Neural crest cell (in vitro differentiated cells): ENCODE results near the gene PER1. TPM values are rescaled to one million over a fixed set of nuclear protein-coding genes. Genes with fewer than 3 reads are reported as not detected.

Experiments used
- DNase-seq: peaks from one replicate; pipeline ENCODE4 v3.0.0; 2021; ENCODE audit warnings: low read depth, mixed read lengths, low spot score
- H3K27ac Mint-ChIP-seq: one replicate; pipeline ENCODE4 v1.8.0; 2021; ENCODE audit warnings: mild to moderate bottlenecking, mixed read lengths; ENCODE audit not compliant: unreplicated experiment
- H3K27me3 Mint-ChIP-seq: 2 replicates; pipeline ENCODE4 v1.8.0; 2021; ENCODE audit warnings: low read depth, mild to moderate bottlenecking, mixed read lengths
- H3K36me3 Mint-ChIP-seq: 2 replicates; pipeline ENCODE4 v1.8.0; 2021; ENCODE audit warnings: low read depth, mild to moderate bottlenecking, mixed read lengths
- H3K4me1 Mint-ChIP-seq: 2 replicates; pipeline ENCODE4 v1.8.0; 2021; ENCODE audit warnings: mixed read lengths
- H3K4me3 Mint-ChIP-seq: one replicate; pipeline ENCODE4 v1.8.0; 2021; ENCODE audit warnings: mild to moderate bottlenecking, mixed read lengths
- H3K9me3 Mint-ChIP-seq: 2 replicates; pipeline ENCODE4 v1.8.0; 2021; ENCODE audit warnings: mixed read lengths
- total RNA-seq: library from RNA; stranded (reverse); gene quantifications from 2 replicates; pipeline ENCODE4 v1.2.1, GENCODE V29; 2021
- TF ChIP-seq, protein P1 (sequence below): fragments of 200-600 bp; sonication (generic); conservative IDR thresholded peaks from 2 replicates; pipeline ENCODE4 v1.5.0; 2021; ENCODE audit warnings: antibody characterized with exemption, mild to moderate bottlenecking

PER1 gene
- total RNA-seq, 1 donor from 2014 or later, result 38.3 TPM

DNA sequence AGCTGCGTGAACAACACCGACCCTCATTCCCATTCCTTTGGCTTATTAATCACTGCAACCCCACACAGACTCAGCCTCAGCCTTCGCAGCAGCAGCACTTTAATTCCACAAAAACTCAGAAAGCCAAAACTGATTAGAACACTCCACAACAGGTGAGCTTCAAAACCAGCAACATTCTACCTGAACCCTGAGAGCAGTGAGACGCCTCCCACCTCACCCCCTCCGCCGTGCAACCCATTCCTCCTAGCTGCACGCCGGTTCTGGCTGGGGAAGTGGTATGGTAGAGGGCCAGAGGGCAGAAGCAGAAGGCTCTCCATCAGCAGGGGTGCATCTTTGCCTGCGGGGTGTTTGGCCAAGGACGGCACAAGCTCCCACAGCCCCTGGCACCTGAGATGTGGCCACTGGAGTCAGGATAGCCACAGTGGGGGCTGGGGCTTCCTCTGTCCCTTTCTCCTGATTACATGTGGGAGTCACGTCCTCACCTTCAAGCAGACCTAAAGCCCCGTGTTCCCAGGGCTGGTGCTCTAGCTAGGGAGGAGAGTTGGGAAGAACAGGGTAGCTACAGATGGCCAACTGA, 36.1 kb upstream of the PER1 start:
- Mint-ChIP-seq H3K27me3 (peaks cover 7% of the 10 kb centered on the region), H3K36me3 (no peaks in the 10 kb centered on the region), H3K9me3 (no peaks in the 10 kb centered on the region), H3K4me1 (peaks cover 18% of the 10 kb centered on the region), H3K27ac (no peak overlapping the region), H3K4me3 (no peak overlapping the region)
- DNase-seq, result no peak
- TF ChIP-seq, protein P1, sequence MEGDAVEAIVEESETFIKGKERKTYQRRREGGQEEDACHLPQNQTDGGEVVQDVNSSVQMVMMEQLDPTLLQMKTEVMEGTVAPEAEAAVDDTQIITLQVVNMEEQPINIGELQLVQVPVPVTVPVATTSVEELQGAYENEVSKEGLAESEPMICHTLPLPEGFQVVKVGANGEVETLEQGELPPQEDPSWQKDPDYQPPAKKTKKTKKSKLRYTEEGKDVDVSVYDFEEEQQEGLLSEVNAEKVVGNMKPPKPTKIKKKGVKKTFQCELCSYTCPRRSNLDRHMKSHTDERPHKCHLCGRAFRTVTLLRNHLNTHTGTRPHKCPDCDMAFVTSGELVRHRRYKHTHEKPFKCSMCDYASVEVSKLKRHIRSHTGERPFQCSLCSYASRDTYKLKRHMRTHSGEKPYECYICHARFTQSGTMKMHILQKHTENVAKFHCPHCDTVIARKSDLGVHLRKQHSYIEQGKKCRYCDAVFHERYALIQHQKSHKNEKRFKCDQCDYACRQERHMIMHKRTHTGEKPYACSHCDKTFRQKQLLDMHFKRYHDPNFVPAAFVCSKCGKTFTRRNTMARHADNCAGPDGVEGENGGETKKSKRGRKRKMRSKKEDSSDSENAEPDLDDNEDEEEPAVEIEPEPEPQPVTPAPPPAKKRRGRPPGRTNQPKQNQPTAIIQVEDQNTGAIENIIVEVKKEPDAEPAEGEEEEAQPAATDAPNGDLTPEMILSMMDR, result no peak

DNA sequence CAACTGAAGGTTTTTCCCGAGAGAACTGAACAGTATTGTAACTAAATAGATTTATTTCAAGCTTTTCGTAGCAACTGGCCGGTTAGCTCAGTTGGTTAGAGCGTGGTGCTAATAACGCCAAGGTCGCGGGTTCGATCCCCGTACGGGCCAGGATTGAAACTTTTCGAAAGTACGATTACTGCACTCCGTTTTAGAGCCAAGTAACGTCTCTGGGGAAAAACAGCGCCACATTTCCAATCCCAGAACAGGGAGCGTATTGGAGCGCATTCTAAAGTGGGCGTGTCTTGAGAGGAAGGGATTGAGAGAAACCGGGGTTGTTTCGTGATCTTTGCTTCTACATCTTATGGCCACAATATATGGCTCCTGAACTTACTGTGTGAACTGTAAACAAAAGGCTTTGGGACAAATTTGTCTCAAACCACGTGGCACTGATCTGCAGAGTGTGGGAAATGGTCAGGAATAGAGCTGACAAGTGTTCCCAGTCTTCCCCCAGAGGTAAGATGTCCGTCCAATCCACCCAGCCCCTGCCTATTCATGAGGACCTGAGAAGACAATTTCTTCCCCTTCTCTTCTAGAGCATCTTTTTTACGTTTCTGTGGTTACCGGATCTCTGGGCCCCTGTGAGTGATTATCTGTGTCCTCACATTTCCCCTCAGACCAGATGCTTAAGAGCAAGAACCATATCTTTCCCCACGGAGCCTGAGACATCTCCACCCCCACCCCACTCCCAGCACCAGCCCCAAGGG, 35.5 kb upstream of the PER1 start:
- H3K4me3 Mint-ChIP-seq, result no peak overlapping the region
- TF ChIP-seq, protein P1, result no peak
- H3K27me3 Mint-ChIP-seq, result peaks cover 7% of the 10 kb centered on the region
- peak; percentile 93 for DNase-seq
- no peaks in the 10 kb centered on the region for H3K36me3 Mint-ChIP-seq
- no peak overlapping the region for H3K27ac Mint-ChIP-seq
- H3K4me1 Mint-ChIP-seq, result peaks cover 18% of the 10 kb centered on the region
- no peaks in the 10 kb centered on the region for H3K9me3 Mint-ChIP-seq

DNA sequence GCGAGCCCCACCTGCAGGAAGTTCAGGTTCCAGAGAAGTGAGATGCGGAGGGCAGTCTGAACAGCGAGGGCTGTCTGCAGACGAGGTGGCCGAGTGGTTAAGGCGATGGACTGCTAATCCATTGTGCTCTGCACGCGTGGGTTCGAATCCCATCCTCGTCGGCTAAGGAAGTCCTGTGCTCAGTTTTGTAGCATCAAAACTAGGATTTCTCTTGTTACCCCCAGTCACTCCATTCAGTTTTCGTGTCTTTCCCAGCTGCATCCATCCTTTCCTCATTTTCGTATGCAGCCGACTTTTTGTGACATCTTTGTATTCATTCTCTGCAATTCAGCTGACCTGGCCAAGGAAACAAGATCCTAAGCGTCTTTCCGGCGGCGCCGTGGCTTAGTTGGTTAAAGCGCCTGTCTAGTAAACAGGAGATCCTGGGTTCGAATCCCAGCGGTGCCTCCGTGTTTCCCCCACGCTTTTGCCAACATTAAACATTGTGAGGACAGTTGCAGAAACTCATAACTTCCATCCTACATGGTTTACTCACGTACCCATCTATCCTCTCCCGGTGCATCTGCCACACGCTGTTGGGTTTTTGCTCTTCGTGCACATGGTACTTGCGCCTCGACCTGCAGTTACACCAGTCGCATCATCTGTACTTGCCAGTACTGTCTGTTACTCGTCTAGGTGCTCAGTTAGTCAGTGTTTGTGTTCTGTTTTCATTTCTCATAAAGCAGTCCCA, 34.7 kb upstream of the PER1 start:
- peak; percentile 99 for DNase-seq
- Mint-ChIP-seq H3K27me3 (peaks cover 9% of the 10 kb centered on the region), H3K27ac (no peak overlapping the region), H3K4me3 (no peak overlapping the region), H3K9me3 (no peaks in the 10 kb centered on the region), H3K36me3 (no peaks in the 10 kb centered on the region), H3K4me1 (peaks cover 20% of the 10 kb centered on the region)
- TF ChIP-seq, protein P1, result peak; percentile 53

DNA sequence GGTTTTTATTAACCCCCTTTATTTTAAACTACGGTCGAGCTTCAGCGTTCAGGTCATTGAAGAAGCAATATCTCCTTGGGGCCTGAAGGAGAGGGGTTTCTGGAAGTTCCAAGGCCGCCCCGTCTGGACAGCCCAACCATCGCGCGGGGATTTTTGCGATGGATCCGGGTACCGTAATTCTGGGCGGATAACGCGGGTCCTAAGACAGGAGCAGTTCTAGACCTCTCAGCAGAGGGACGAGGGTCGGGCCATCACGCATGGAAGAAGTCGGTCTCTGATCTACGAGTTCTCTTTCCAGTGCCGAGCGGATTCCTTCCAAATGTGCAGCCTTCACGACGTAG, 34.2 kb upstream of the PER1 start:
- Mint-ChIP-seq H3K27ac (no peak overlapping the region), H3K27me3 (peaks cover 9% of the 10 kb centered on the region), H3K36me3 (no peaks in the 10 kb centered on the region), H3K9me3 (no peaks in the 10 kb centered on the region), H3K4me3 (no peak overlapping the region), H3K4me1 (peaks cover 22% of the 10 kb centered on the region)
- TF ChIP-seq, protein P1, result no peak
- DNase-seq, result no peak

DNA sequence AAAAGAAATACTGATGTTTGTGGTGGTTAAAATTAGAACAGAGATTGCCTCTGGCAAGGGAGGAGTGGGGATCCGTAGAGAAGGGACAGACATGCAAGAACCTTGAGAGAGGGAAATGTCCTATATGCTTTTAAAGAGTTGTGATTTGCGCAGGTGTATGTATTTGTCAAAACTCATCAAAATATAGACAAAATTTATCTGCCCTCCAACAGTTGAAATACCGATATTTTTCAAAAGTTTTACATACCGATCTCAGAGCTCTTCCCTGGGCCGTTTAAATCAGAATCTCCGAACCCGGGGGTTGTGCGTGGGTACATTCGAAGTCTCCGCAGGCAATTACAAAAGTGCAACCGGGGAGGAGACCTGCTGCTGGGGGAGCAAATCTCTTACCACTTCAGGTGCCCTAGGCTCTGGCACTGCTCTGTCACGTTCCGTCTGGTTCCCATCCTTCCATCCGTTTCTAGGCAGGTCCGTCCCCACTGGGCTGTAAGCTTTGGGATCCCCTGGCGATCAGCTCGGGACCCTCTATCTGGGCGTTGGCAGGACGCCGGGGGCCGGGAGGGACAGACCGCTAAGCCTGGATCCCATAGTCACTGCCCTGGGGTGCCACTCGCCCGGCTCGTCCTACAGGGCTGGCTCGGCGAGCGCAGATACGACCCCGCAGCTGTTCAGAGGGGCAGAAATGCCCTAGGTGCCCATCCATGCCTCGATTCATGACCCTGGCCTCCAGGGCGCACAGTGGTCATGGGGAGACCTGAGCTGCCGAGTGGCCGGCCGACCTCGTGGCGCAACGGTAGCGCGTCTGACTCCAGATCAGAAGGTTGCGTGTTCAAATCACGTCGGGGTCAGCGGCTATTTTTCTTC, 33.6 kb upstream of the PER1 start:
- Mint-ChIP-seq H3K27me3 (peaks cover 9% of the 10 kb centered on the region), H3K36me3 (no peaks in the 10 kb centered on the region), H3K9me3 (no peaks in the 10 kb centered on the region), H3K4me3 (no peak overlapping the region), H3K27ac (no peak overlapping the region), H3K4me1 (peaks cover 21% of the 10 kb centered on the region)
- DNase-seq, result peak; percentile 98
- TF ChIP-seq, protein P1, result no peak
